Measurements from ENCODE around the gene ST8SIA4. TPM values are rescaled to one million over a fixed set of nuclear protein-coding genes. Genes with fewer than 3 reads are reported as not detected.

Gene ST8SIA4
- total RNA-seq, 2 donors from 2014 or later: 25.2 to 47.0 TPM

DNA sequence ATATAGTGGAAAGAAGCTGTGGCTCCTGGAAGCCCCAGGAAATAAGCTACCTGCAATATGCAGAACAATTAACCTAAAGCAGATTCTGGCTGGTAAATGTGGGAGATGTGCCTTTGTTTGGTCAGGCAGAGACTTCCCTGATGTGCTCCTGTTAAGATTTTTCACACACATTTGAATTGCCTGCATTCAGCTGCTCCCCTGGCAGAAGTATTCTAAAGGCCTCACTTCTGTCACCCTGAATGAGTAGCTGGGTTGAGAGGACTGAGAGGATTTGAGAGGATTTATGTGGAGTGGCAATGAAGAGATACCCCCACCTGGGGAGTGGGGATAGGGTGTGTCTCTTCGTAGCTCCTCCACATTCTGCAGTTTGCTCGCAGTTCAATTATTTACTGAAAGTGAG lies 130.5 kb downstream of the ST8SIA4 start:
- Histone ChIP-seq H3K9me3 (ENCODE audit: control insufficient read depth, low read length) (no peaks in the 10 kb centered on the region), H3K27ac (ENCODE audit: low read depth, low read length) (no peak overlapping the region)

DNA sequence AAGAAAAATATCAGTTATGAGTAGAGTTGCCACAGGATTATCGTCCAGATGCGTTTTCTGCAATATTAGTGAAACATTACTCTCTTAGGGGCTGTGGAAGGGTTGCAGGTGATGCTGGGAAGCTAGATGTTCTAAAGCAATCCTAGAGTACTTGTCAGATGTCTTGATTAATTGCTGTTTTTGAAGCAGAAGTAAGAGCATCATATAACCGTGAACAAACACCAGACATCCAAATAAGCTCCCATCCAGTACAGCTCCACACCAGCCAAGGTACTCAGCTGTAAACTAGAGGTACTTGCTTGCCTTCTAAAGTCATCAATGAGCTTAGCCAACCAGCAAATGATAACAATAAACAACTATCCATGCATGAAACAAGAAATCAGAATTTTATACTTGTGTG lies 131.1 kb downstream of the ST8SIA4 start:
- no peaks in the 10 kb centered on the region for H3K36me3 Mint-ChIP-seq (ENCODE audit: low read depth)
- no peak for DNase-seq
- TF ChIP-seq, protein P1, sequence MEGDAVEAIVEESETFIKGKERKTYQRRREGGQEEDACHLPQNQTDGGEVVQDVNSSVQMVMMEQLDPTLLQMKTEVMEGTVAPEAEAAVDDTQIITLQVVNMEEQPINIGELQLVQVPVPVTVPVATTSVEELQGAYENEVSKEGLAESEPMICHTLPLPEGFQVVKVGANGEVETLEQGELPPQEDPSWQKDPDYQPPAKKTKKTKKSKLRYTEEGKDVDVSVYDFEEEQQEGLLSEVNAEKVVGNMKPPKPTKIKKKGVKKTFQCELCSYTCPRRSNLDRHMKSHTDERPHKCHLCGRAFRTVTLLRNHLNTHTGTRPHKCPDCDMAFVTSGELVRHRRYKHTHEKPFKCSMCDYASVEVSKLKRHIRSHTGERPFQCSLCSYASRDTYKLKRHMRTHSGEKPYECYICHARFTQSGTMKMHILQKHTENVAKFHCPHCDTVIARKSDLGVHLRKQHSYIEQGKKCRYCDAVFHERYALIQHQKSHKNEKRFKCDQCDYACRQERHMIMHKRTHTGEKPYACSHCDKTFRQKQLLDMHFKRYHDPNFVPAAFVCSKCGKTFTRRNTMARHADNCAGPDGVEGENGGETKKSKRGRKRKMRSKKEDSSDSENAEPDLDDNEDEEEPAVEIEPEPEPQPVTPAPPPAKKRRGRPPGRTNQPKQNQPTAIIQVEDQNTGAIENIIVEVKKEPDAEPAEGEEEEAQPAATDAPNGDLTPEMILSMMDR (conservative IDR thresholded peaks at IDR 0.05): no peak
- no peak overlapping the region for H3K4me3 Mint-ChIP-seq
- Histone ChIP-seq H3K4me3 (ENCODE audit: low read length) (no peak overlapping the region), H3K9me3 (ENCODE audit: control insufficient read depth, low read length) (no peaks in the 10 kb centered on the region), H3K27ac (ENCODE audit: low read depth, low read length) (no peak overlapping the region), H3K9ac (ENCODE audit: extremely low read depth, low read length, poor library complexity, severe bottlenecking) (no peak overlapping the region), H3K36me3 (ENCODE audit: control insufficient read depth, insufficient read depth, low read length) (no peaks in the 10 kb centered on the region), H3K4me1 (ENCODE audit: control insufficient read depth, insufficient read depth, low read length) (no peaks in the 10 kb centered on the region), H3K27me3 (ENCODE audit: control insufficient read depth, insufficient read depth, low read length, poor library complexity, severe bottlenecking) (no peaks in the 10 kb centered on the region)
- WGBS, 2 experiments (ENCODE audit: insufficient coverage in 1 of 2, insufficient read length in 1 of 2): 97% methylated on average over 3 of the region's 3 CpGs; no CpG with 5 or more reads in 1 of the 2 experiments
- H3K27me3 Mint-ChIP-seq (ENCODE audit: insufficient read depth): no peaks in the 10 kb centered on the region
- H3K4me1 Mint-ChIP-seq: peaks cover 15% of the 10 kb centered on the region
- peaks cover 10% of the 10 kb centered on the region for H3K9me3 Mint-ChIP-seq
- no peak overlapping the region for H3K27ac Mint-ChIP-seq

More for the DNA sequence above, 130.5 kb downstream of the ST8SIA4 start:
- no peaks in the 10 kb centered on the region for H3K27me3 ChIP-seq (ENCODE audit: control insufficient read depth, insufficient read depth, low read length, poor library complexity, severe bottlenecking)
- peak overlapping the region; percentile 81 for H3K27ac Mint-ChIP-seq
- TF ChIP-seq, protein P1 (conservative IDR thresholded peaks at IDR 0.05): no peak
- H3K9ac ChIP-seq (ENCODE audit: extremely low read depth, low read length, poor library complexity, severe bottlenecking): no peak overlapping the region
- 45 to 69% methylated on average over 2 of the region's 2 CpGs for WGBS, 2 experiments (ENCODE audit: insufficient coverage in 1 of 2, insufficient read length in 1 of 2)
- DNase-seq: peak; percentile 66
- peaks cover 10% of the 10 kb centered on the region for H3K9me3 Mint-ChIP-seq
- H3K36me3 ChIP-seq (ENCODE audit: control insufficient read depth, insufficient read depth, low read length): no peaks in the 10 kb centered on the region
- no peak overlapping the region for H3K4me3 ChIP-seq (ENCODE audit: low read length)
- no peak overlapping the region for H3K4me3 Mint-ChIP-seq
- H3K4me1 ChIP-seq (ENCODE audit: control insufficient read depth, insufficient read depth, low read length): no peaks in the 10 kb centered on the region
- H3K27me3 Mint-ChIP-seq (ENCODE audit: insufficient read depth): no peaks in the 10 kb centered on the region
- peaks cover 15% of the 10 kb centered on the region for H3K4me1 Mint-ChIP-seq
- H3K36me3 Mint-ChIP-seq (ENCODE audit: low read depth): no peaks in the 10 kb centered on the region

DNA sequence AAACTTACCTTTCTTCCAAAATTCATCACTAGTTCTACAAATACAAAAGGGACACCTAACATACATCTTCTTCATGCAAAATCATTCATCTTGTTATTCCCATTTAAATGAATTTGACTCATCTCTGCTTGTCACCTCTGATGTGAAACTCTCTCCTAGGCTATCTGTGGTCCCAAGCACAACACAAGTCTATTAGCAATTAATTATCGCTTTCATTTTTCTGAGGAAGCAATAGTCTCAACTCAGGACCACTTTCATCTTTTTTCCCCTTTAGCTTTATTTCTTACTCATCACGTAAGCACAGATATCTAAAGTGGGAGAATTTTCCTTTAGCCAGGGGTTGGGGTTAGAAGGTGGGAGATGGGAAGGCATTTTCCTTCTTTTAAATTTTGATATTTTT lies 131.9 kb downstream of the ST8SIA4 start:
- Mint-ChIP-seq H3K4me1 (peaks cover 15% of the 10 kb centered on the region), H3K27ac (no peak overlapping the region), H3K36me3 (ENCODE audit: low read depth) (no peaks in the 10 kb centered on the region), H3K27me3 (ENCODE audit: insufficient read depth) (no peaks in the 10 kb centered on the region), H3K9me3 (peaks cover 10% of the 10 kb centered on the region), H3K4me3 (no peak overlapping the region)
- 80 to 100% methylated on average over 1 of the region's 2 CpGs for WGBS, 2 experiments (ENCODE audit: insufficient coverage in 1 of 2, insufficient read length in 1 of 2)
- Histone ChIP-seq H3K27me3 (ENCODE audit: control insufficient read depth, insufficient read depth, low read length, poor library complexity, severe bottlenecking) (no peaks in the 10 kb centered on the region), H3K4me3 (ENCODE audit: low read length) (no peak overlapping the region), H3K4me1 (ENCODE audit: control insufficient read depth, insufficient read depth, low read length) (no peaks in the 10 kb centered on the region), H3K9me3 (ENCODE audit: control insufficient read depth, low read length) (no peaks in the 10 kb centered on the region), H3K9ac (ENCODE audit: extremely low read depth, low read length, poor library complexity, severe bottlenecking) (no peak overlapping the region), H3K36me3 (ENCODE audit: control insufficient read depth, insufficient read depth, low read length) (no peaks in the 10 kb centered on the region), H3K27ac (ENCODE audit: low read depth, low read length) (no peak overlapping the region)
- TF ChIP-seq, protein P1 (conservative IDR thresholded peaks at IDR 0.05): no peak
- no peak for DNase-seq
